Measurements from ENCODE around the gene C6orf120. TPM values are rescaled to one million over a fixed set of nuclear protein-coding genes. Genes with fewer than 3 reads are reported as not detected.

Gene C6orf120
- total RNA-seq, 1 experiment from 2014 or later = 12.5 TPM

DNA sequence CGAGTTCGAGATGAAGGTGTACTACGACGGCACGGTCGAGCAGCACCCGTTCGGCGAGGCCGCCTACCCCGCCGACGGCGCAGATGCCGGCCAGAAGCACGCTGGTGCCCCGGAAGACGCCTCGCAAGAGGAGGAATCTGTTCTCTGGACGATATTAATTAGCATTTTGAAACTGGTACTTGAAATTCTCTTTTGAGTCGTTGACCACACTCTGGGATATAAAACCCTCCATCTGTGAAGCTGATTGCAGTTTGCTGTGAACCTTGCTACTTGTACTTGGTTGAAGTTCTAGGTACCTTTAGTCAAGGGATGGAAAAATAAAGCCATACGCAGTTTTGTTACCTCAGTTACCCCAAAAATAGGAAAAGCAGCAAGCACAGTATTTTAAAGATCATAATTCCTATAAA, 917 bp downstream of the C6orf120 start:
- CTCF ChIA-PET = no interaction called here
- no peak for TF ChIP-seq EZH2 (IDR thresholded peaks at IDR 0.05; ENCODE audit: low read depth)
- TF ChIP-seq, protein P1, sequence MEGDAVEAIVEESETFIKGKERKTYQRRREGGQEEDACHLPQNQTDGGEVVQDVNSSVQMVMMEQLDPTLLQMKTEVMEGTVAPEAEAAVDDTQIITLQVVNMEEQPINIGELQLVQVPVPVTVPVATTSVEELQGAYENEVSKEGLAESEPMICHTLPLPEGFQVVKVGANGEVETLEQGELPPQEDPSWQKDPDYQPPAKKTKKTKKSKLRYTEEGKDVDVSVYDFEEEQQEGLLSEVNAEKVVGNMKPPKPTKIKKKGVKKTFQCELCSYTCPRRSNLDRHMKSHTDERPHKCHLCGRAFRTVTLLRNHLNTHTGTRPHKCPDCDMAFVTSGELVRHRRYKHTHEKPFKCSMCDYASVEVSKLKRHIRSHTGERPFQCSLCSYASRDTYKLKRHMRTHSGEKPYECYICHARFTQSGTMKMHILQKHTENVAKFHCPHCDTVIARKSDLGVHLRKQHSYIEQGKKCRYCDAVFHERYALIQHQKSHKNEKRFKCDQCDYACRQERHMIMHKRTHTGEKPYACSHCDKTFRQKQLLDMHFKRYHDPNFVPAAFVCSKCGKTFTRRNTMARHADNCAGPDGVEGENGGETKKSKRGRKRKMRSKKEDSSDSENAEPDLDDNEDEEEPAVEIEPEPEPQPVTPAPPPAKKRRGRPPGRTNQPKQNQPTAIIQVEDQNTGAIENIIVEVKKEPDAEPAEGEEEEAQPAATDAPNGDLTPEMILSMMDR (conservative IDR thresholded peaks at IDR 0.05) = no peak
- peak overlapping the region; percentile 91 for H3K4me3 ChIP-seq
- no peaks in the 10 kb centered on the region for H3K9me2 ChIP-seq (ENCODE audit: insufficient read depth)
- H3K79me2 ChIP-seq (ENCODE audit: low read depth) = peaks cover 57% of the 10 kb centered on the region
- H3K36me3 ChIP-seq (ENCODE audit: low read depth) = 0 out of 2 replicates have a peak, but pooled peaks cover 21% of the 10 kb centered on the region
- peak overlapping the region; percentile 82 for H3K4me2 ChIP-seq
- peaks cover 28% of the 10 kb centered on the region for H3K4me1 ChIP-seq (replicated peaks; ENCODE audit: insufficient read depth)
- no peaks in the 10 kb centered on the region for H3K27me3 ChIP-seq (ENCODE audit: insufficient read depth, low read depth)
- peak overlapping the region; percentile 99 for H2AFZ ChIP-seq
- H3F3A ChIP-seq (ENCODE audit: insufficient read depth, low read depth) = peaks cover 8% of the 10 kb centered on the region; the same call in 1 of the 2 replicates
- H3K9me3 ChIP-seq (ENCODE audit: insufficient read depth, low read depth) = no peaks in the 10 kb centered on the region
- intact Hi-C loops (cut with micrococcal nuclease; ENCODE audit: unreplicated experiment) = loop anchor here (1.0 to 10.0 kb wide), 3 partner anchors 20 to 248 kb away; partner anchors contain the start of genes DYNLT2 and ERMARD
- no peaks in the 10 kb centered on the region for H4K20me1 ChIP-seq (ENCODE audit: insufficient read depth)
- BruUV-seq (replicated peaks) = TSS peak; percentile 62
- DNase-seq = no peak
- POLR2A ChIA-PET (ENCODE audit: unreplicated experiment) = interaction anchor here (0.7 kb wide), 1 partner anchor 137 kb away, joined by 5 read pairs; no protein-coding TSS in a partner anchor
- peak overlapping the region; percentile 76 for H3K27ac ChIP-seq

DNA sequence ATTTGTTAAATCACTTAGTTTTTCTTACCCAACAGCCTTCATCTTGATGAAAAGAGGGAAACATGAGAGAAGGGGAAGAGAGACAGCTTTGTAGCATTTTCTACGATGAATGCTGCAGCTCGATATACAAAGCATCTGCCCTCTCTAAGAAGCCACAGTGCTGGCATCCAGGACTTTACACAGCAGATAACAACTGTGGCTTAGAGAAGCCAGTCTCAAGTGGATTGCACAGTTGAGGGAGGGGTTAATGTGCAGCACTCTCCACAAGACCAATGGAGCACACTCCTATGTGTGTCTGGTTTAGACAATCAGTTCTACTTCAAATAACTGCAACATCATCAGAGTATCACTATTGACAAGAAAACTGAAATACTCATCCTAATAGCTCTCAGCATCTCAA, 5.8 kb downstream of the C6orf120 start:
- TF ChIP-seq, protein P1 (conservative IDR thresholded peaks at IDR 0.05) = no peak
- no peak for TF ChIP-seq EZH2 (IDR thresholded peaks at IDR 0.05; ENCODE audit: low read depth)
- no peaks in the 10 kb centered on the region for H3K9me2 ChIP-seq (ENCODE audit: insufficient read depth)
- H3K27me3 ChIP-seq (ENCODE audit: insufficient read depth, low read depth) = no peaks in the 10 kb centered on the region
- H2AFZ ChIP-seq = no peak overlapping the region
- H3K4me3 ChIP-seq = no peak overlapping the region
- no TSS peak for BruUV-seq (replicated peaks)
- H4K20me1 ChIP-seq (ENCODE audit: insufficient read depth) = no peaks in the 10 kb centered on the region
- ChIA-PET POLR2A (ENCODE audit: unreplicated experiment) (no interaction called here), CTCF (no interaction called here)
- H3K36me3 ChIP-seq (ENCODE audit: low read depth) = 0 out of 2 replicates have a peak, but pooled peaks cover 21% of the 10 kb centered on the region
- peaks cover 21% of the 10 kb centered on the region for H3K79me2 ChIP-seq (ENCODE audit: low read depth)
- DNase-seq = no peak
- H3K9me3 ChIP-seq (ENCODE audit: insufficient read depth, low read depth) = no peaks in the 10 kb centered on the region
- intact Hi-C loops (cut with micrococcal nuclease; ENCODE audit: unreplicated experiment) = loop anchor here (10.0 kb wide), 1 partner anchor 253 kb away; no protein-coding TSS in a partner anchor
- no peak overlapping the region for H3K4me2 ChIP-seq
- H3K4me1 ChIP-seq (replicated peaks; ENCODE audit: insufficient read depth) = peaks cover 20% of the 10 kb centered on the region
- H3F3A ChIP-seq (ENCODE audit: insufficient read depth, low read depth) = peaks cover 10% of the 10 kb centered on the region; the same call in 1 of the 2 replicates
- H3K27ac ChIP-seq = no peak overlapping the region

DNA sequence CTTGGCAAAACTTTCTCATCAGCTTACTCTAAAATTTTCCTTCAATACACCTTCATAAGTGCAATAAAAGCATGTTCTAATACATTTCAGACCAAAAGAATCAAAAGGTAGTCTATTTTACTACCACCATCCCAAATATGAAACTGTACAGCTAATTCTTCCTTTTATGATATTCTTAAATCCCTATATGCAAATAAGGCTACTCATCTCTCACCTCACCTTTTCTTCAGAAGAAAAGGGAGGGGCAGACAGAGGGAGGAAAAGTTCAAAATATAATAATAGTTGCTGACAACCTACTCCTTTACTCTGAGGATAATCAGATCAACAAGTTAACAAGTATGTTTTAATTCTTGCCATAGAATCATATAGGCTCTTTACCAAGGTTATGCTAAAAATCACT, 7.4 kb downstream of the C6orf120 start:
- Histone ChIP-seq H3K79me2 (ENCODE audit: low read depth) (peaks cover 6% of the 10 kb centered on the region), H3K4me1 (replicated peaks; ENCODE audit: insufficient read depth) (peaks cover 6% of the 10 kb centered on the region), H3K9me2 (ENCODE audit: insufficient read depth) (no peaks in the 10 kb centered on the region), H3K27me3 (ENCODE audit: insufficient read depth, low read depth) (no peaks in the 10 kb centered on the region), H4K20me1 (ENCODE audit: insufficient read depth) (no peaks in the 10 kb centered on the region), H3F3A (ENCODE audit: insufficient read depth, low read depth) (peaks cover 3% of the 10 kb centered on the region; the same call in 1 of the 2 replicates), H3K36me3 (ENCODE audit: low read depth) (0 out of 2 replicates have a peak, but pooled peaks cover 18% of the 10 kb centered on the region), H3K27ac (no peak overlapping the region), H3K4me2 (no peak overlapping the region), H3K9me3 (ENCODE audit: insufficient read depth, low read depth) (no peaks in the 10 kb centered on the region), H3K4me3 (no peak overlapping the region), H2AFZ (no peak overlapping the region)
- no peak for DNase-seq
- ChIA-PET CTCF (no interaction called here), POLR2A (ENCODE audit: unreplicated experiment) (no interaction called here)
- no TSS peak for BruUV-seq (replicated peaks)
- intact Hi-C loops (cut with micrococcal nuclease; ENCODE audit: unreplicated experiment) = loop anchor here (10.0 kb wide), 1 partner anchor 254 kb away; no protein-coding TSS in a partner anchor
- no peak for TF ChIP-seq EZH2 (IDR thresholded peaks at IDR 0.05; ENCODE audit: low read depth)
- TF ChIP-seq, protein P1 (conservative IDR thresholded peaks at IDR 0.05) = no peak

All from PC-9 (cell line).